H9 (cell line): ENCODE measurements around the gene POP4. TPM values are rescaled to one million over a fixed set of nuclear protein-coding genes. Genes with fewer than 3 reads are reported as not detected.

Experiments
- DNase-seq: peaks from one replicate; pipeline ENCODE4 v3.0.0-alpha.2; 2017
- H2AFZ ChIP-seq: one replicate; pipeline ENCODE4 v1.6.1; 2013; ENCODE audit warnings: mild to moderate bottlenecking, low read length, control low read depth, moderate library complexity
- H2AK5ac ChIP-seq: 2 replicates; pipeline ENCODE4 v1.6.1; 2013; ENCODE audit warnings: low read length, control low read depth, mixed read lengths; ENCODE audit not compliant: insufficient read length
- H2BK120ac ChIP-seq: one replicate; pipeline ENCODE4 v1.6.1; 2013; ENCODE audit warnings: low read depth, mild to moderate bottlenecking, low read length, control low read depth, inconsistent platforms; ENCODE audit not compliant: poor library complexity, severe bottlenecking
- H2BK12ac ChIP-seq: 2 replicates; pipeline ENCODE4 v1.6.1; 2013; ENCODE audit warnings: low read length, control low read depth, mixed read lengths, low read depth; ENCODE audit not compliant: insufficient read length
- H2BK15ac ChIP-seq: 2 replicates; pipeline ENCODE4 v1.6.1; 2013; ENCODE audit warnings: low read depth, low read length, control low read depth
- H2BK20ac ChIP-seq: one replicate; pipeline ENCODE4 v1.6.1; 2013; ENCODE audit warnings: low read depth, mild to moderate bottlenecking, low read length, control low read depth, inconsistent platforms; ENCODE audit not compliant: poor library complexity, severe bottlenecking
- H2BK5ac ChIP-seq: 2 replicates; pipeline ENCODE4 v1.6.1; 2013; ENCODE audit warnings: low read length, control low read depth, mixed read lengths; ENCODE audit not compliant: insufficient read length
- H3K14ac ChIP-seq: 2 replicates; pipeline ENCODE4 v1.6.1; 2013; ENCODE audit warnings: low read length, control low read depth; ENCODE audit not compliant: insufficient read depth
- H3K18ac ChIP-seq: 2 replicates; pipeline ENCODE4 v1.6.1; 2013; ENCODE audit warnings: low read depth, mild to moderate bottlenecking, mixed read lengths, low read length, control low read depth; ENCODE audit not compliant: insufficient read length
- H3K23ac ChIP-seq: 2 replicates; pipeline ENCODE4 v1.6.1; 2013; ENCODE audit warnings: low read length, control low read depth, mixed read lengths, low read depth; ENCODE audit not compliant: insufficient read length
- H3K23me2 ChIP-seq: 2 replicates; pipeline ENCODE4 v1.6.1; 2013; ENCODE audit warnings: low read depth, mild to moderate bottlenecking, mixed read lengths, low read length, control low read depth; ENCODE audit not compliant: insufficient read length, poor library complexity, severe bottlenecking
- H3K27ac ChIP-seq: 2 replicates; pipeline ENCODE4 v1.5.1; 2013; ENCODE audit warnings: low read length, control low read depth, mixed read lengths, low read depth; ENCODE audit not compliant: insufficient read length
- H3K27me3 ChIP-seq: 2 replicates; pipeline ENCODE4 v1.6.1; 2013; ENCODE audit warnings: low read length, control low read depth, inconsistent platforms; ENCODE audit not compliant: insufficient read depth
- H3K4ac ChIP-seq: 2 replicates; pipeline ENCODE4 v1.6.1; 2013; ENCODE audit warnings: low read depth, mild to moderate bottlenecking, control low read depth, inconsistent platforms, low read length, moderate library complexity
- H3K4me1 ChIP-seq: 2 replicates; pipeline ENCODE4 v1.6.1; 2013; ENCODE audit warnings: low read length, control low read depth, inconsistent platforms; ENCODE audit not compliant: insufficient read depth
- H3K4me2 ChIP-seq: 2 replicates; pipeline ENCODE4 v1.6.1; 2013; ENCODE audit warnings: low read length, control low read depth, mixed read lengths; ENCODE audit not compliant: insufficient read length, insufficient read depth
- H3K56ac ChIP-seq: 2 replicates; pipeline ENCODE4 v1.6.1; 2013; ENCODE audit warnings: low read depth, mild to moderate bottlenecking, mixed read lengths, low read length, control low read depth; ENCODE audit not compliant: insufficient read length
- H3K79me1 ChIP-seq: 2 replicates; pipeline ENCODE4 v1.6.1; 2013; ENCODE audit warnings: low read depth, mild to moderate bottlenecking, moderate library complexity, low read length, control low read depth, inconsistent platforms; ENCODE audit not compliant: insufficient read depth, poor library complexity, severe bottlenecking
- H3K79me2 ChIP-seq: 2 replicates; pipeline ENCODE4 v1.6.1; 2013; ENCODE audit warnings: low read length, control low read depth, inconsistent platforms; ENCODE audit not compliant: insufficient read depth
- H3K9ac ChIP-seq: 2 replicates; pipeline ENCODE4 v1.6.1; 2013; ENCODE audit warnings: low read length, control low read depth, mixed read lengths; ENCODE audit not compliant: insufficient read length; ENCODE audit errors: extremely low read depth
- H3K9me3 ChIP-seq: one replicate; pipeline ENCODE4 v1.6.1; 2013; ENCODE audit warnings: low read depth, low read length, inconsistent platforms; ENCODE audit not compliant: control insufficient read depth
- H3T11ph ChIP-seq: one replicate; pipeline ENCODE4 v1.6.1; 2013; ENCODE audit warnings: mild to moderate bottlenecking, low read length, control low read depth, inconsistent platforms
- H4K20me1 ChIP-seq: one replicate; pipeline ENCODE4 v1.6.1; 2013; ENCODE audit not compliant: control insufficient read depth, insufficient read length, insufficient read depth
- H4K5ac ChIP-seq: 2 replicates; pipeline ENCODE4 v1.6.1; 2013; ENCODE audit warnings: low read depth, mild to moderate bottlenecking, mixed read lengths, low read length, control low read depth; ENCODE audit not compliant: insufficient read length
- H4K8ac ChIP-seq: replicated peaks from 2 replicates; pipeline ENCODE4 v1.6.1; 2013; ENCODE audit warnings: low read length, control low read depth, mixed read lengths, low read depth; ENCODE audit not compliant: insufficient read length
- H4K91ac ChIP-seq: 2 replicates; pipeline ENCODE4 v1.6.1; 2013; ENCODE audit warnings: low read depth, mild to moderate bottlenecking, moderate library complexity, mixed read lengths, low read length, control low read depth; ENCODE audit not compliant: insufficient read length
- H3K27ac Mint-ChIP-seq, 3 experiments: 2 replicates in 2 of 3; 3 replicates in 1 of 3; pipeline ENCODE4 v1.8.0; 2020 to 2021; ENCODE audit warnings: mixed read lengths in 3 of 3, mild to moderate bottlenecking in 1 of 3, moderate library complexity in 1 of 3
- H3K27me3 Mint-ChIP-seq: 2 replicates; pipeline ENCODE4 v1.8.0; 2021; ENCODE audit warnings: low read depth, mild to moderate bottlenecking, moderate library complexity, mixed read lengths
- H3K36me3 Mint-ChIP-seq, 3 experiments: 2 replicates in 2 of 3; 3 replicates in 1 of 3; pipeline ENCODE4 v1.8.0; 2020 to 2021; ENCODE audit warnings: low read depth in 3 of 3, mixed read lengths in 3 of 3; ENCODE audit not compliant: insufficient read depth in 1 of 3
- H3K4me1 Mint-ChIP-seq, 2 experiments: 2 replicates each; pipeline ENCODE4 v1.8.0; 2020; ENCODE audit warnings: mixed read lengths in 2 of 2
- H3K4me3 Mint-ChIP-seq, 2 experiments: 2 replicates in 1 of 2; 3 replicates in 1 of 2; pipeline ENCODE4 v1.8.0; 2020 to 2021; ENCODE audit warnings: mild to moderate bottlenecking in 2 of 2, mixed read lengths in 2 of 2, moderate library complexity in 1 of 2
- H3K9me3 Mint-ChIP-seq, 2 experiments: 2 replicates in 1 of 2; 3 replicates in 1 of 2; pipeline ENCODE4 v1.8.0; 2020; ENCODE audit warnings: mild to moderate bottlenecking in 2 of 2, mixed read lengths in 2 of 2, moderate library complexity in 1 of 2
- CTCF ChIP-seq: fragments of 200-600 bp; sonication (generic); conservative IDR thresholded peaks from 3 replicates; pipeline ENCODE4 v1.8.0; 2021; ENCODE audit warnings: antibody characterized with exemption, mild to moderate bottlenecking
- WGBS: extraction: QIAGEN DNeasy Blood & Tissue Kit; methylation state at CpG from one replicate; pipeline ENCODE4 v1.1.7; 2013; ENCODE audit warnings: missing lambda C conversion rate, low lambda C conversion rate, mixed read lengths; ENCODE audit not compliant: insufficient read length; ENCODE audit errors: extremely low coverage; 5-methylcytosine and 5-hydroxymethylcytosine counted together
- total RNA-seq: library from RNA; stranded (reverse); gene quantifications from 2 replicates; pipeline ENCODE4 v1.2.1, GENCODE V29; 2021

Gene POP4
- total RNA-seq, 1 experiment from 2014 or later, result 51.4 TPM

GRCh38 chr19:29590278-29590677 lies 15.8 kb upstream of the POP4 start:
- H3K4me1 Mint-ChIP-seq, result peaks cover 4% of the 10 kb centered on the region in 2 experiments
- no peak overlapping the region for H2BK5ac ChIP-seq
- H3K56ac ChIP-seq, result no peak overlapping the region
- no peak overlapping the region for H3K4me2 ChIP-seq
- no peak overlapping the region for H2BK20ac ChIP-seq
- no peaks in the 10 kb centered on the region for H3K79me2 ChIP-seq
- no peak overlapping the region for H3K14ac ChIP-seq
- H3K27ac Mint-ChIP-seq, result no peak overlapping the region
- no peaks in the 10 kb centered on the region for H3K27me3 ChIP-seq
- H4K20me1 ChIP-seq, result no peaks in the 10 kb centered on the region
- WGBS, result no CpG with 5 or more reads among the region's 5 CpGs
- H3K4me3 Mint-ChIP-seq, result no peak overlapping the region
- no peak overlapping the region for H3K4ac ChIP-seq
- H2BK120ac ChIP-seq, result no peak overlapping the region
- H3K23me2 ChIP-seq, result no peaks in the 10 kb centered on the region
- no peak overlapping the region for H3K27ac ChIP-seq
- H2AK5ac ChIP-seq, result no peak overlapping the region
- H2AFZ ChIP-seq, result no peak overlapping the region
- H3K9me3 ChIP-seq, result no peaks in the 10 kb centered on the region
- no peak overlapping the region for H4K5ac ChIP-seq
- H3K27me3 Mint-ChIP-seq, result peaks cover 95% of the 10 kb centered on the region
- DNase-seq, result no peak
- H3T11ph ChIP-seq, result no peak overlapping the region
- no peak overlapping the region for H4K91ac ChIP-seq
- no peak overlapping the region for H3K23ac ChIP-seq
- peak; percentile 48; the same call in 2 of the 3 replicates for TF ChIP-seq CTCF
- H3K18ac ChIP-seq, result no peak overlapping the region
- H2BK12ac ChIP-seq, result no peak overlapping the region
- no peaks in the 10 kb centered on the region for H3K4me1 ChIP-seq
- H4K8ac ChIP-seq, result no peak overlapping the region
- no peaks in the 10 kb centered on the region; a peak in 1 of 7 replicates for H3K36me3 Mint-ChIP-seq
- no peaks in the 10 kb centered on the region for H3K79me1 ChIP-seq
- peaks cover 0 to 4% of the 10 kb centered on the region in 2 experiments; a peak in 4 of 5 replicates for H3K9me3 Mint-ChIP-seq
- no peak overlapping the region for H2BK15ac ChIP-seq
- H3K9ac ChIP-seq, result no peak overlapping the region
